ENCODE data around the gene PCP4. TPM values are rescaled to one million over a fixed set of nuclear protein-coding genes. Genes with fewer than 3 reads are reported as not detected.

Gene PCP4
- total RNA-seq, 2 donors from 2014 or later: not detected

GRCh38 chr21:39923476-39923875 lies 56.2 kb downstream of the PCP4 start:
- no peaks in the 10 kb centered on the region for H3K36me3 Mint-ChIP-seq (ENCODE audit: low read depth)
- ATAC-seq (replicated peaks): no peak
- H3K27me3 Mint-ChIP-seq: no peaks in the 10 kb centered on the region
- H3K4me1 Mint-ChIP-seq: no peaks in the 10 kb centered on the region
- no peak overlapping the region for H3K27ac Mint-ChIP-seq
- peaks cover 3% of the 10 kb centered on the region for H3K9me3 Mint-ChIP-seq
- no peak overlapping the region for H3K4me3 Mint-ChIP-seq

- Mint-ChIP-seq H3K27ac (no peak overlapping the region), H3K36me3 (ENCODE audit: low read depth) (no peaks in the 10 kb centered on the region), H3K4me1 (no peaks in the 10 kb centered on the region), H3K4me3 (no peak overlapping the region), H3K9me3 (peaks cover 3% of the 10 kb centered on the region), H3K27me3 (no peaks in the 10 kb centered on the region)
- ATAC-seq (replicated peaks): no peak
These were observed 57.5 kb downstream of the PCP4 start for GRCh38 chr21:39924577-39925308.

GRCh38 chr21:39927304-39927886 lies 60.2 kb downstream of the PCP4 start:
- ATAC-seq (replicated peaks): no peak
- H3K27me3 Mint-ChIP-seq: no peaks in the 10 kb centered on the region

GRCh38 chr21:39932335-39932734 lies 65.1 kb downstream of the PCP4 start:
- Mint-ChIP-seq H3K27ac (no peak overlapping the region), H3K4me1 (no peaks in the 10 kb centered on the region), H3K4me3 (no peak overlapping the region), H3K9me3 (peaks cover 6% of the 10 kb centered on the region), H3K27me3 (no peaks in the 10 kb centered on the region), H3K36me3 (ENCODE audit: low read depth) (no peaks in the 10 kb centered on the region)
- no peak for ATAC-seq (replicated peaks)

More at GRCh38 chr21:39927304-39927886, 60.2 kb downstream of the PCP4 start:
- H3K4me3 Mint-ChIP-seq: no peak overlapping the region
- H3K27ac Mint-ChIP-seq: no peak overlapping the region
- no peaks in the 10 kb centered on the region for H3K9me3 Mint-ChIP-seq
- no peaks in the 10 kb centered on the region for H3K4me1 Mint-ChIP-seq
- H3K36me3 Mint-ChIP-seq (ENCODE audit: low read depth): no peaks in the 10 kb centered on the region

- ATAC-seq (replicated peaks): no peak
- H3K27me3 Mint-ChIP-seq: no peaks in the 10 kb centered on the region
- peaks cover 6% of the 10 kb centered on the region for H3K9me3 Mint-ChIP-seq
- H3K4me1 Mint-ChIP-seq: no peaks in the 10 kb centered on the region
- H3K27ac Mint-ChIP-seq: no peak overlapping the region
- no peak overlapping the region for H3K4me3 Mint-ChIP-seq
- H3K36me3 Mint-ChIP-seq (ENCODE audit: low read depth): no peaks in the 10 kb centered on the region
These were observed 67.7 kb downstream of the PCP4 start for GRCh38 chr21:39934895-39935294.

- no peaks in the 10 kb centered on the region for H3K4me1 Mint-ChIP-seq
- no peak overlapping the region for H3K27ac Mint-ChIP-seq
These were observed 68.5 kb downstream of the PCP4 start for GRCh38 chr21:39935716-39936115.

GRCh38 chr21:39938086-39938625 lies 70.9 kb downstream of the PCP4 start:
- ATAC-seq (replicated peaks): no peak
- H3K27ac Mint-ChIP-seq: no peak overlapping the region

More at GRCh38 chr21:39935716-39936115, 68.5 kb downstream of the PCP4 start:
- no peak for ATAC-seq (replicated peaks)
- Mint-ChIP-seq H3K9me3 (peaks cover 6% of the 10 kb centered on the region), H3K27me3 (no peaks in the 10 kb centered on the region), H3K36me3 (ENCODE audit: low read depth) (no peaks in the 10 kb centered on the region), H3K4me3 (no peak overlapping the region)

GRCh38 chr21:39946199-39946598 lies 79.0 kb downstream of the PCP4 start:
- Mint-ChIP-seq H3K27me3 (peaks cover 6% of the 10 kb centered on the region), H3K4me1 (no peaks in the 10 kb centered on the region), H3K36me3 (ENCODE audit: low read depth) (no peaks in the 10 kb centered on the region), H3K9me3 (peaks cover 26% of the 10 kb centered on the region), H3K4me3 (no peak overlapping the region), H3K27ac (no peak overlapping the region)
- no peak for ATAC-seq (replicated peaks)

More at GRCh38 chr21:39938086-39938625, 70.9 kb downstream of the PCP4 start:
- Mint-ChIP-seq H3K27me3 (no peaks in the 10 kb centered on the region), H3K4me3 (no peak overlapping the region), H3K9me3 (peaks cover 6% of the 10 kb centered on the region), H3K4me1 (no peaks in the 10 kb centered on the region), H3K36me3 (ENCODE audit: low read depth) (no peaks in the 10 kb centered on the region)

GRCh38 chr21:39947031-39947430 lies 79.8 kb downstream of the PCP4 start:
- ATAC-seq (replicated peaks): no peak

GRCh38 chr21:39951183-39952101 lies 84.2 kb downstream of the PCP4 start:
- Mint-ChIP-seq H3K27ac (no peak overlapping the region), H3K27me3 (peaks cover 8% of the 10 kb centered on the region), H3K36me3 (ENCODE audit: low read depth) (no peaks in the 10 kb centered on the region), H3K4me1 (no peaks in the 10 kb centered on the region), H3K4me3 (no peak overlapping the region), H3K9me3 (peaks cover 14% of the 10 kb centered on the region)
- no peak for ATAC-seq (replicated peaks)

More at GRCh38 chr21:39947031-39947430, 79.8 kb downstream of the PCP4 start:
- peaks cover 26% of the 10 kb centered on the region for H3K9me3 Mint-ChIP-seq
- H3K4me3 Mint-ChIP-seq: no peak overlapping the region
- no peaks in the 10 kb centered on the region for H3K36me3 Mint-ChIP-seq (ENCODE audit: low read depth)
- no peaks in the 10 kb centered on the region for H3K4me1 Mint-ChIP-seq
- H3K27me3 Mint-ChIP-seq: peaks cover 8% of the 10 kb centered on the region
- no peak overlapping the region for H3K27ac Mint-ChIP-seq

GRCh38 chr21:39952265-39952664 lies 85.0 kb downstream of the PCP4 start:
- H3K4me1 Mint-ChIP-seq: no peaks in the 10 kb centered on the region
- ATAC-seq (replicated peaks): no peak
- H3K9me3 Mint-ChIP-seq: peaks cover 9% of the 10 kb centered on the region
- H3K27ac Mint-ChIP-seq: no peak overlapping the region
- H3K36me3 Mint-ChIP-seq (ENCODE audit: low read depth): no peaks in the 10 kb centered on the region
- H3K27me3 Mint-ChIP-seq: peaks cover 8% of the 10 kb centered on the region
- H3K4me3 Mint-ChIP-seq: no peak overlapping the region

- Mint-ChIP-seq H3K4me1 (no peaks in the 10 kb centered on the region), H3K36me3 (ENCODE audit: low read depth) (no peaks in the 10 kb centered on the region), H3K27me3 (peaks cover 8% of the 10 kb centered on the region), H3K4me3 (no peak overlapping the region), H3K9me3 (peaks cover 6% of the 10 kb centered on the region), H3K27ac (no peak overlapping the region)
- no peak for ATAC-seq (replicated peaks)
These were observed 87.3 kb downstream of the PCP4 start for GRCh38 chr21:39954570-39954969.

- H3K36me3 Mint-ChIP-seq (ENCODE audit: low read depth): no peaks in the 10 kb centered on the region
- H3K9me3 Mint-ChIP-seq: peaks cover 11% of the 10 kb centered on the region
- peaks cover 8% of the 10 kb centered on the region for H3K27me3 Mint-ChIP-seq
- H3K4me1 Mint-ChIP-seq: no peaks in the 10 kb centered on the region
- H3K4me3 Mint-ChIP-seq: no peak overlapping the region
- H3K27ac Mint-ChIP-seq: no peak overlapping the region
- ATAC-seq (replicated peaks): no peak
These were observed 88.1 kb downstream of the PCP4 start for GRCh38 chr21:39955326-39955725.

- no peak overlapping the region for H3K27ac Mint-ChIP-seq
These were observed 89.3 kb downstream of the PCP4 start for GRCh38 chr21:39956586-39956985.

More at GRCh38 chr21:39956586-39956985, 89.3 kb downstream of the PCP4 start:
- H3K4me3 Mint-ChIP-seq: no peak overlapping the region
- no peaks in the 10 kb centered on the region for H3K36me3 Mint-ChIP-seq (ENCODE audit: low read depth)
- H3K9me3 Mint-ChIP-seq: peaks cover 6% of the 10 kb centered on the region
- ATAC-seq (replicated peaks): no peak
- no peaks in the 10 kb centered on the region for H3K4me1 Mint-ChIP-seq
- no peaks in the 10 kb centered on the region for H3K27me3 Mint-ChIP-seq
